Lower leg skin (tissue), 4 donors: ENCODE results near the gene METTL16. TPM values are rescaled to one million over a fixed set of nuclear protein-coding genes. Genes with fewer than 3 reads are reported as not detected.
A peak's percentile ranks its signal among the peaks of the same experiment; 100 is the strongest.
"Not testable (repeated sequence)": the region's sequence is repeated elsewhere in the genome, so short reads cannot be mapped to it uniquely, and the experiment has no call there.

ENCODE experiments used
- DNase-seq, 2 donors: peaks; one replicate each; pipeline ENCODE4 v3.0.0-alpha.2; 2019; ENCODE audit warnings: low spot score in 2 of 2
- H3K4me3 ChIP-seq: fragments of 200-600 bp; sonication (generic); 2 replicates; pipeline ENCODE4 v1.5.1; 2017; ENCODE audit warnings: mild to moderate bottlenecking, low read depth; ENCODE audit not compliant: poor library complexity, severe bottlenecking
- CTCF ChIP-seq, 3 donors: fragments of 450-650 bp; IDR thresholded peaks; one replicate each; pipeline ENCODE4 v1.5.1; 2016; ENCODE audit warnings: antibody characterized with exemption in 3 of 3, mild to moderate bottlenecking in 3 of 3, moderate library complexity in 2 of 3
- POLR2A ChIP-seq, 2 donors: fragments of 450-650 bp; IDR thresholded peaks; one replicate each; pipeline ENCODE4 v1.6.1; 2016 to 2017; ENCODE audit warnings: antibody characterized with exemption in 2 of 2, mild to moderate bottlenecking in 1 of 2, moderate library complexity in 1 of 2
- WGBS, 2 donors: methylation state at CpG; one replicate each; pipeline ENCODE4 v1.1.5; 2018; 5-methylcytosine and 5-hydroxymethylcytosine counted together
- intact Hi-C: fragments of 100-400 bp; cut with DNase I; formaldehyde crosslinking; loops from one replicate; pipeline ENCODE4 v1.15.0; 2023; ENCODE audit warnings: low total_unique reads
- total RNA-seq, 4 donors: library from RNA; depleted of rRNA; stranded (reverse); fragments of >200 nt; gene quantifications; one replicate each; pipeline ENCODE4 v1.1.0, GENCODE V29; 2016

METTL16 gene
- total RNA-seq, 4 donors from 2014 or later, result 17.7 to 47.4 (median 38.5) TPM

DNA sequence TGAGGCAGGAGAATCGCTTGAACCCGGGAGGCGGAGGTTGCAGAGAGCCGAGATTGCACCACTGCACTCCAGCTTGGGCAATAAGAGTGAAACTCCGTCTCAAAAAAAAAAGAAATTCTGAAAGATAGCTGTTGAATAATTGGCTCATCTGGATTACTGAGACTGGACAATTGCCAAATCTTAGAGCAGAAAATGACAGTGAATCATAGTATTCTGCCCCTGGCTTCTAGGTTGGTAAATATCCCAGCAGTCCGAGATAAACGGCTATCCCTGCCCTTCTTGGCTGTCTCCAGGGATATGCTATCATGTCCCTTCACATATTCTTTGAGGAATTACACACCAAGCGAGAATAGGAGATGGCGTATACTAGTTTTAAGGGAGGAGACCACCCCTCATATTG is 35.5 kb upstream of the METTL16 start:
- 52 to 53% methylated on average over 9 of the region's 9 CpGs for WGBS, 2 donors
- H3K4me3 ChIP-seq, result no peak overlapping the region
- intact Hi-C loops, result no loop called here
- no peak for TF ChIP-seq CTCF (IDR thresholded peaks at IDR 0.05)
- TF ChIP-seq POLR2A (IDR thresholded peaks at IDR 0.05), result no peak
- no peak for DNase-seq

DNA sequence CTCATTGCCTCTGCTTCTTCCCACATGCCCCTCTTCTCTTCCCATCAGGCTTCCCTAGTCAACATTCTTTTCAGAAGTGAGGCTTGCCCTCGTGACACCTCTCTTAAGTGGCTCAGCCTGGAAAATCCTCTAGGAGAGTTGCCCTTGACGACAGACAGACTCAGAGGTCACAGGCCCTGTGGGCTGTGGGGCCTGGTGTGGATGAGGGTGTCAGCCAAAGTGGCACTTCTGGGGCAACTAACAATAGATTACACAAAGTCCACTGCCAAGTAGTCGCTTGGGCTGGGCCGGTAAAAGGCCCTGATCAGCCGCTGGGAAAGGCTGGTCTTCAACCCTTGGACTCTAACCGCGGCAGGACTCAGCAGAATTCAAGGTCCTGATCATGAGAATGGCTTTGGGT is 33.7 kb upstream of the METTL16 start:
- no peak for TF ChIP-seq CTCF (IDR thresholded peaks at IDR 0.05)
- TF ChIP-seq POLR2A (IDR thresholded peaks at IDR 0.05), result no peak
- DNase-seq, result no peak
- H3K4me3 ChIP-seq, result no peak overlapping the region
- intact Hi-C loops, result no loop called here
- 83 to 87% methylated on average over 7 of the region's 7 CpGs for WGBS, 2 donors

DNA sequence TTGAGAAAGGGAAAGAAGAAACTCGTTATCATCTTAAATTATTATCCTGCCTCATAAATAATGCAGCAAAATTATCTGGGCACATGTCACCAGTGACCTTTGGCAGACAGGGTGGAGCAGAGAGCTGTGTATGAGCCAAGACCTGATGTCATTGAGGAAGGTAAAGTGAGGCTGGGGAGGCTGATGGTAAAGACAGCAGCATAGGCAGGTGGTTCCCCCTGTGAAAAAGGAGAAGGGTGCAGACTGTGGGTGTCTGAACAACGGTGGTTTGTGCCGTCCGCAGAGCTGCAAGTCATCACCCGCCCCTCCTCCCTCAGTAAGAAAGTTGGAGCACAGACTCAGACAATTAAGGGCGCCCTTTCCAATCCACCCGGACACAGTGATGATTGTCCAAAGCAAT is 30.8 kb upstream of the METTL16 start:
- no peak for TF ChIP-seq CTCF (IDR thresholded peaks at IDR 0.05)
- no peak for TF ChIP-seq POLR2A (IDR thresholded peaks at IDR 0.05)
- H3K4me3 ChIP-seq, result no peak overlapping the region
- DNase-seq, result no peak
- WGBS, 2 donors, result 38 to 45% methylated on average over 7 of the region's 7 CpGs
- intact Hi-C loops, result no loop called here

GRCh38 chr17:2542056-2542455 is 30.4 kb upstream of the METTL16 start:
- DNase-seq, result no peak
- 91 to 96% methylated on average over 4 of the region's 4 CpGs for WGBS, 2 donors
- intact Hi-C loops, result no loop called here
- H3K4me3 ChIP-seq, result no peak overlapping the region
- TF ChIP-seq CTCF (IDR thresholded peaks at IDR 0.05) (no peak), POLR2A (IDR thresholded peaks at IDR 0.05) (no peak)

- DNase-seq, intact Hi-C loops, H3K4me3 ChIP-seq: not testable (repeated sequence)
- WGBS, 2 donors, result 45 to 59% methylated on average over 5 of the region's 5 CpGs
Observed at GRCh38 chr17:2537579-2537978, 25.9 kb upstream of the METTL16 start.

- no peak for TF ChIP-seq CTCF (IDR thresholded peaks at IDR 0.05)
- TF ChIP-seq POLR2A (IDR thresholded peaks at IDR 0.05), result no peak
- intact Hi-C loops, result no loop called here
- no peak for DNase-seq
- WGBS, 2 donors, result 93% methylated on average over 25 to 29 of the region's 37 CpGs
- H3K4me3 ChIP-seq, result no peak overlapping the region
Observed at GRCh38 chr17:2532146-2532720, 20.5 kb upstream of the METTL16 start.

- DNase-seq, intact Hi-C loops, H3K4me3 ChIP-seq: not testable (repeated sequence)
- WGBS, 2 donors, result 83 to 84% methylated on average over 9 of the region's 9 CpGs
Observed at GRCh38 chr17:2531243-2531954, 19.7 kb upstream of the METTL16 start.

DNA sequence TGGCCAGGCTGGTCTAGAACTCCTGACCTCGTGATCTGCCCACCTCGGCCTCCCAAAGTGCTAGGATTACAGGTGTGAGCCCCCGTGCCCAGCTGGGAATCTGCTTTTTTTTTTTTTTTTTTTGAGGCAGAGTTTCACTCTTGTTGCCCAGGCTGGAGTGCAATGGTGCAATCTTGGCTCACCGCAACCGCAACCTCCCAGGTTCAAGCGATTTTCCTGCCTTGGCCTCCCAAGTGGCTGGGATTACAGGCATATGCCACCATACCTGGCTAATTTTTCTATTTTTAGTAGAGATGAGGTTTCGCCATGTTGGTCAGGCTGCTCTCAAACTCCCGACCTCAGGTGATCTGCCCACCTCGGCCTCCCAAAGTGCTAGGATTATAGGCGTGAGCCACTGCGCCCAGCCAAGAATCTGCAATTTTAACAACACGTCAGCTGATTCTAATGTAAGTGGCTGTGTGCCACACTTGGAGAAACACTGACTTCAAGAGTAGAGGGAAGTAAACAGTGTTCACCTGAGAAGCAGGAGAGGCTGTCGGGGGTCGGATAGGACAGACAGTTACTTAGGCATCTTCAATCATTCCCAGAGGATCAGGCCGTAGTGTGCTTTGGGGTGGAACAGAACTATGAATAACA is 10.2 kb upstream of the METTL16 start:
- peak in 1 of 2 donors; percentile 56 for DNase-seq
- intact Hi-C loops, result loop anchor here (5.0 kb wide), 1 partner anchor 425 kb away; no protein-coding TSS in a partner anchor

More for the DNA sequence above, 10.2 kb upstream of the METTL16 start:
- not testable (repeated sequence) for H3K4me3 ChIP-seq
- 89 to 92% methylated on average over 15 of the region's 15 CpGs for WGBS, 2 donors
